ENCODE results near the gene EPHB2.

GRCh38 chr1:22875841-22876240 is 165.2 kb downstream of the EPHB2 start:
- no peak for TF ChIP-seq EZH2 (IDR thresholded peaks at IDR 0.05; ENCODE audit: insufficient read depth, poor library complexity, severe bottlenecking)
- no peak for TF ChIP-seq EZH2phosphoT487 (IDR thresholded peaks at IDR 0.05; ENCODE audit: insufficient read depth, low read depth)

All from GM23248 (cell line).